B cell (primary cell): ENCODE data around the gene PROM1. TPM values are rescaled to one million over a fixed set of nuclear protein-coding genes. Genes with fewer than 3 reads are reported as not detected.

Source experiments
- ATAC-seq: fragments of 200-7000 bp; cut with Tn5 transposase; one replicate; pipeline ENCODE4 v1.10.0; 2021; ENCODE audit warnings: low read depth, mild to moderate bottlenecking, moderate number of reproducible peaks, moderate library complexity
- CTCF ChIA-PET: fragments of 350-600 bp; sonication (Branson Sonifier 250); formaldehyde crosslinking; loops from one replicate; lab custom pipeline; 2021; ENCODE audit warnings: antibody characterized with exemption, inconsistent platforms; lab: Charles Lee
- POLR2A ChIA-PET: fragments of 350-600 bp; sonication (Branson Sonifier 250); formaldehyde crosslinking; loops from one replicate; lab custom pipeline; 2021; ENCODE audit warnings: antibody characterized with exemption; lab: Charles Lee
- DNase-seq: peaks from one replicate; pipeline ENCODE4 v3.0.0; 2013
- H2AFZ ChIP-seq: 2 replicates; pipeline ENCODE4 v1.6.1; 2012; ENCODE audit warnings: mild to moderate bottlenecking, low read depth, low read length; ENCODE audit not compliant: insufficient read depth, poor library complexity, severe bottlenecking
- H3K27ac ChIP-seq, 2 donors: 1 replicate in 1 of 2; 2 replicates in 1 of 2; pipeline ENCODE4 v1.5.1; 2012 to 2013; ENCODE audit warnings: low read length in 2 of 2, mild to moderate bottlenecking in 2 of 2, moderate library complexity in 1 of 2
- H3K27me3 ChIP-seq, 4 experiments: fragments of 200-600 bp in 1 of 4; sonication (generic) in 1 of 4; replicated peaks in 1 of 4; 1 replicate in 2 of 4; 2 replicates in 2 of 4; pipeline versions ENCODE4 v1.6.1 to v1.7.0; 2013 to 2016; ENCODE audit warnings: low read length in 3 of 4, mild to moderate bottlenecking in 2 of 4, mixed read lengths in 1 of 4, moderate library complexity in 1 of 4; ENCODE audit not compliant: insufficient read depth in 4 of 4, control insufficient read depth in 3 of 4; ENCODE audit errors: control extremely low read depth in 1 of 4
- H3K36me3 ChIP-seq, 2 experiments: replicated peaks in 1 of 2; 1 replicate in 1 of 2; 2 replicates in 1 of 2; pipeline versions ENCODE4 v1.6.1 to v1.7.1; 2013; ENCODE audit warnings: low read length in 1 of 2; ENCODE audit not compliant: insufficient read depth in 2 of 2, control insufficient read depth in 1 of 2; ENCODE audit errors: control extremely low read depth in 1 of 2, extremely low read depth in 1 of 2
- H3K4me1 ChIP-seq, 2 donors: fragments of 200-600 bp in 1 of 2; sonication (generic) in 1 of 2; 1 replicate in 1 of 2; 2 replicates in 1 of 2; pipeline versions ENCODE4 v1.5.1 to v1.6.1; 2013 to 2017; ENCODE audit warnings: low read length in 2 of 2; ENCODE audit not compliant: control insufficient read depth in 2 of 2, insufficient read depth in 2 of 2
- H3K4me2 ChIP-seq: replicated peaks from 2 replicates; pipeline ENCODE3; 2012; ENCODE audit warnings: mild to moderate bottlenecking, low read depth, low read length; ENCODE audit not compliant: poor library complexity, severe bottlenecking
- H3K4me3 ChIP-seq, 5 experiments: fragments of 200-600 bp in 1 of 5; sonication (generic) in 1 of 5; 1 replicate in 3 of 5; 2 replicates in 2 of 5; pipeline versions ENCODE4 v1.5.1 to v1.7.0; 2011 to 2016; ENCODE audit warnings: low read length in 4 of 5, mild to moderate bottlenecking in 4 of 5, low read depth in 2 of 5, control low read depth in 1 of 5, moderate library complexity in 1 of 5; ENCODE audit not compliant: insufficient read depth in 1 of 5; ENCODE audit errors: control extremely low read depth in 1 of 5, extremely low read depth in 1 of 5
- H3K79me2 ChIP-seq: fragments of 200-600 bp; sonication (generic); one replicate; pipeline ENCODE4 v1.6.0; 2016; ENCODE audit warnings: low read length; ENCODE audit not compliant: control insufficient read depth, insufficient read depth
- H3K9ac ChIP-seq: fragments of 200-600 bp; sonication (generic); 2 replicates; pipeline ENCODE4 v1.6.1; 2017; ENCODE audit warnings: mild to moderate bottlenecking, low read length, moderate library complexity
- H3K9me3 ChIP-seq, 3 donors: one replicate each; pipeline versions ENCODE4 v1.6.1 to v1.7.1; 2013; ENCODE audit warnings: low read length in 2 of 3; ENCODE audit not compliant: control insufficient read depth in 2 of 3, insufficient read depth in 1 of 3; ENCODE audit errors: control extremely low read depth in 1 of 3
- H4K20me1 ChIP-seq: 2 replicates; pipeline ENCODE4 v1.6.0; 2012; ENCODE audit warnings: mild to moderate bottlenecking, low read length; ENCODE audit not compliant: insufficient read depth, control insufficient read depth, poor library complexity, severe bottlenecking
- H3K27ac Mint-ChIP-seq: one replicate; pipeline ENCODE4 v1.8.0; 2021; ENCODE audit warnings: mixed read lengths
- H3K27me3 Mint-ChIP-seq: one replicate; pipeline ENCODE4 v1.8.0; 2021; ENCODE audit warnings: mixed read lengths
- H3K4me1 Mint-ChIP-seq: one replicate; pipeline ENCODE4 v1.8.0; 2021; ENCODE audit warnings: mixed read lengths
- H3K4me3 Mint-ChIP-seq: one replicate; pipeline ENCODE4 v1.8.0; 2021; ENCODE audit warnings: mixed read lengths
- H3K9me3 Mint-ChIP-seq: one replicate; pipeline ENCODE4 v1.8.0; 2022; ENCODE audit warnings: mixed read lengths; ENCODE audit not compliant: insufficient read depth
- EZH2 ChIP-seq: IDR thresholded peaks from 2 replicates; pipeline ENCODE4 v1.6.1; 2012; ENCODE audit warnings: borderline replicate concordance, low read depth, mild to moderate bottlenecking, moderate library complexity, low read length; ENCODE audit not compliant: insufficient read depth, poor library complexity, severe bottlenecking
- WGBS: methylation state at CpG from one replicate; pipeline ENCODE4 v1.1.5; 2013; ENCODE audit warnings: missing lambda C conversion rate; ENCODE audit not compliant: insufficient coverage; 5-methylcytosine and 5-hydroxymethylcytosine counted together
- intact Hi-C: fragments of 100-400 bp; cut with micrococcal nuclease; formaldehyde crosslinking; loops from one replicate; pipeline ENCODE4 v1.10.0; 2022
- polyA plus RNA-seq: library from polyadenylated mRNA; depleted of rRNA; stranded (reverse); fragments of >200 nt; gene quantifications from 2 replicates; pipeline ENCODE4 v1.2.3, GENCODE V29; 2012
- total RNA-seq, 2 donors: library from RNA; stranded (reverse); fragments of 120-200 nt in 1 of 2; gene quantifications; 1 replicate in 1 of 2; 2 replicates in 1 of 2; pipeline versions ENCODE4 v1.2.3 to v1.2.4, GENCODE V29; 2013 to 2022
- TF ChIP-seq, protein P1 (sequence below): fragments of 200-600 bp; IDR thresholded peaks from one replicate; pipeline ENCODE4 v1.8.0; 2022; ENCODE audit warnings: antibody characterized with exemption, mild to moderate bottlenecking

The PROM1 gene
- total and polyA plus RNA-seq, 2 donors (not counting 1 experiment from before 2014, with no cell fraction given) = 0.04 TPM; not detected in 1

DNA sequence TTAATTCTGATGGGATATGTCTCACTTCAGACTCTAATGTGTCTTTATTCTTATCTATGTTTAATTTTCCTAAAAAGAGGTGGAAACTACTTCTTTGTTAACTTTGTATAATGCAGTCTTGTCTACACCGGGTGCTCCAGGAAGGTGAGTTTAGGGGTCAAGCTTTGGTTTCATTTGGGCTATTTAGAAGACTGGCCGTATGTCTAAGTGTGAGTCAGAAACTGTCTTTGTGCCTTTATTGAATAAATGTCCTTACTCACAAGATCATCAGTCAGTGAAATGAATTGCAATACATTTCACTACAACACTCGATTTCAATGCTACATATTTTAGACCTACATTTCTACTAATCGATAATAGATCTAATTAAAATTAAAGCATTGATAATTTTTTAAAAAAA lies 56.2 kb downstream of the PROM1 start:
- DNase-seq = no peak
- CTCF ChIA-PET = interaction anchor here (0.7 to 7.9 kb wide), 7 partner anchors 9 to 419 kb away, joined by 3 to 105 read pairs (median 4); no protein-coding TSS in a partner anchor

DNA sequence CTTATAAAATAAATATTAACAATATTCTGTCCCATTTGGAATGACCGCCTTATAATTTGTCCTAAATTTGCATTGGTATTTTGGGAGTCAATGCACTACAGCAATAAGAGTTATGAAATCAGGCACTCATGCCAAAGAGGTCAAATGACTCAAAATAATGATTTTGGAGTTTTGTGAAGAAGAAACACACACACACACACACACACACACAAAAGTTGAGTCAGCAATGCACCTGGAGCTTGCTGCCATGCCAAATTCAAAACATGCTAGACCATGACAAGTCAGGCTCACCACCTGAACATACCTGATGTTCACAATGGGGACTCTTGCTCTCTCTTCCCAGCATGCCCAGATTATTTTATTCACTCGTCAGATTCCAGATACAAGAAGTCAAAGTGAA lies 56.7 kb downstream of the PROM1 start:
- Histone ChIP-seq H2AFZ (no peak overlapping the region), H3K27me3 (peaks cover 0 to 6% (median 1%) of the 10 kb centered on the region in 4 experiments), H3K4me3 (no peak overlapping the region), H3K36me3 (no peaks in the 10 kb centered on the region), H3K4me1 (peaks cover 5 to 8% of the 10 kb centered on the region in 2 donors), H3K9me3 (no peaks in the 10 kb centered on the region), H3K79me2 (no peaks in the 10 kb centered on the region), H3K9ac (no peak overlapping the region), H3K27ac (no peak overlapping the region), H3K4me2 (no peak overlapping the region), H4K20me1 (no peaks in the 10 kb centered on the region)
- Mint-ChIP-seq H3K9me3 (no peaks in the 10 kb centered on the region), H3K27me3 (peaks cover 16% of the 10 kb centered on the region), H3K4me1 (no peaks in the 10 kb centered on the region), H3K4me3 (no peak overlapping the region), H3K27ac (no peak overlapping the region)
- WGBS = 83% methylated on average over 1 of the region's 2 CpGs
- POLR2A ChIA-PET = no interaction called here
- DNase-seq (no peak), ATAC-seq (no peak)
- CTCF ChIA-PET = interaction anchor here (0.9 to 7.9 kb wide), 4 partner anchors 9 to 238 kb away, joined by 3 to 105 read pairs (median 6); no protein-coding TSS in a partner anchor
- intact Hi-C loops = loop anchor here (2.0 kb wide), 2 partner anchors 172 to 1446 kb away; no protein-coding TSS in a partner anchor
- TF ChIP-seq EZH2 = no peak
- TF ChIP-seq, protein P1, sequence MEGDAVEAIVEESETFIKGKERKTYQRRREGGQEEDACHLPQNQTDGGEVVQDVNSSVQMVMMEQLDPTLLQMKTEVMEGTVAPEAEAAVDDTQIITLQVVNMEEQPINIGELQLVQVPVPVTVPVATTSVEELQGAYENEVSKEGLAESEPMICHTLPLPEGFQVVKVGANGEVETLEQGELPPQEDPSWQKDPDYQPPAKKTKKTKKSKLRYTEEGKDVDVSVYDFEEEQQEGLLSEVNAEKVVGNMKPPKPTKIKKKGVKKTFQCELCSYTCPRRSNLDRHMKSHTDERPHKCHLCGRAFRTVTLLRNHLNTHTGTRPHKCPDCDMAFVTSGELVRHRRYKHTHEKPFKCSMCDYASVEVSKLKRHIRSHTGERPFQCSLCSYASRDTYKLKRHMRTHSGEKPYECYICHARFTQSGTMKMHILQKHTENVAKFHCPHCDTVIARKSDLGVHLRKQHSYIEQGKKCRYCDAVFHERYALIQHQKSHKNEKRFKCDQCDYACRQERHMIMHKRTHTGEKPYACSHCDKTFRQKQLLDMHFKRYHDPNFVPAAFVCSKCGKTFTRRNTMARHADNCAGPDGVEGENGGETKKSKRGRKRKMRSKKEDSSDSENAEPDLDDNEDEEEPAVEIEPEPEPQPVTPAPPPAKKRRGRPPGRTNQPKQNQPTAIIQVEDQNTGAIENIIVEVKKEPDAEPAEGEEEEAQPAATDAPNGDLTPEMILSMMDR = no peak

More for the DNA sequence above, 56.2 kb downstream of the PROM1 start:
- no peak overlapping the region for H3K9ac ChIP-seq
- no peaks in the 10 kb centered on the region for H3K9me3 ChIP-seq
- intact Hi-C loops = loop anchor here (2.0 kb wide), 2 partner anchors 171 to 1445 kb away; no protein-coding TSS in a partner anchor
- POLR2A ChIA-PET = no interaction called here
- peaks cover 5 to 8% of the 10 kb centered on the region in 2 donors for H3K4me1 ChIP-seq
- no peaks in the 10 kb centered on the region for H4K20me1 ChIP-seq
- ATAC-seq = no peak
- no peaks in the 10 kb centered on the region for H3K4me1 Mint-ChIP-seq
- H3K9me3 Mint-ChIP-seq = no peaks in the 10 kb centered on the region
- peaks cover 0 to 6% (median 1%) of the 10 kb centered on the region in 4 experiments for H3K27me3 ChIP-seq
- H3K27me3 Mint-ChIP-seq = peaks cover 16% of the 10 kb centered on the region
- no peak overlapping the region for H3K4me2 ChIP-seq
- TF ChIP-seq, protein P1 = no peak
- TF ChIP-seq EZH2 = no peak
- no peak overlapping the region for H3K27ac Mint-ChIP-seq
- H3K27ac ChIP-seq = no peak overlapping the region
- H2AFZ ChIP-seq = no peak overlapping the region
- WGBS = no CpG with 5 or more reads among the region's 4 CpGs
- no peaks in the 10 kb centered on the region for H3K79me2 ChIP-seq
- H3K4me3 ChIP-seq = no peak overlapping the region
- H3K36me3 ChIP-seq = no peaks in the 10 kb centered on the region
- no peak overlapping the region for H3K4me3 Mint-ChIP-seq
